Esophagus squamous epithelium (tissue), 5 donors: ENCODE measurements around the gene NR2F6. TPM values are rescaled to one million over a fixed set of nuclear protein-coding genes. Genes with fewer than 3 reads are reported as not detected.

Source experiments
- DNase-seq: peaks from one replicate; lab custom pipeline; 2025; lab: John Stamatoyannopoulos, UW
- H3K27ac ChIP-seq, 4 donors: fragments of 200-600 bp; sonication (generic); one replicate each; pipeline ENCODE4 v1.5.1; 2016 to 2019; ENCODE audit warnings: mild to moderate bottlenecking in 1 of 4
- H3K27me3 ChIP-seq, 4 donors: fragments of 200-600 bp; sonication (generic); 1 replicate in 3 of 4; 2 replicates in 1 of 4; pipeline versions ENCODE4 v1.5.1 to v1.6.0; 2017 to 2021; ENCODE audit warnings: antibody characterized with exemption in 1 of 4
- H3K36me3 ChIP-seq, 3 donors: fragments of 200-600 bp; sonication (generic); one replicate each; pipeline ENCODE4 v1.5.1; 2016 to 2019
- H3K4me1 ChIP-seq, 3 donors: fragments of 200-600 bp; sonication (generic); one replicate each; pipeline ENCODE4 v1.5.1; 2017 to 2019
- H3K4me3 ChIP-seq, 4 donors: fragments of 200-600 bp; sonication (generic); 1 replicate in 3 of 4; 2 replicates in 1 of 4; pipeline ENCODE4 v1.5.1; 2016 to 2019; ENCODE audit warnings: mild to moderate bottlenecking in 2 of 4, moderate library complexity in 1 of 4
- H3K9me3 ChIP-seq, 3 donors: fragments of 200-600 bp; sonication (generic); one replicate each; pipeline ENCODE4 v1.5.1; 2016 to 2019
- POLR2A ChIP-seq, 4 donors: fragments of 450-650 bp; IDR thresholded peaks; one replicate each; pipeline ENCODE4 v1.6.1; 2017; ENCODE audit warnings: antibody characterized with exemption in 4 of 4, mild to moderate bottlenecking in 4 of 4, moderate library complexity in 3 of 4
- WGBS, 2 donors: methylation state at CpG; one replicate each; pipeline ENCODE4 v1.1.5; 2018; 5-methylcytosine and 5-hydroxymethylcytosine counted together
- intact Hi-C: fragments of 100-400 bp; cut with DNase I; formaldehyde crosslinking; loops from one replicate; pipeline ENCODE4 v1.15.0; 2022
- total RNA-seq, 4 donors: library from RNA; depleted of rRNA; stranded (reverse); fragments of >200 nt; gene quantifications; one replicate each; pipeline ENCODE4 v1.1.0, GENCODE V29; 2016
- TF ChIP-seq, protein P1 (sequence below), 6 experiments: fragments of 450-650 bp in 4 of 6; fragments of 200-600 bp in 2 of 6; sonication (generic) in 2 of 6; IDR thresholded peaks; one replicate each; pipeline ENCODE4 v1.5.1; 2016 to 2019; ENCODE audit warnings: antibody characterized with exemption in 6 of 6, mild to moderate bottlenecking in 4 of 6, moderate library complexity in 4 of 6
- donor health status: DM: yes; HTN: yes; CAD: no.

The NR2F6 gene
- total RNA-seq, 4 donors from 2014 or later: 52.8 to 115 (median 82.7) TPM

DNA sequence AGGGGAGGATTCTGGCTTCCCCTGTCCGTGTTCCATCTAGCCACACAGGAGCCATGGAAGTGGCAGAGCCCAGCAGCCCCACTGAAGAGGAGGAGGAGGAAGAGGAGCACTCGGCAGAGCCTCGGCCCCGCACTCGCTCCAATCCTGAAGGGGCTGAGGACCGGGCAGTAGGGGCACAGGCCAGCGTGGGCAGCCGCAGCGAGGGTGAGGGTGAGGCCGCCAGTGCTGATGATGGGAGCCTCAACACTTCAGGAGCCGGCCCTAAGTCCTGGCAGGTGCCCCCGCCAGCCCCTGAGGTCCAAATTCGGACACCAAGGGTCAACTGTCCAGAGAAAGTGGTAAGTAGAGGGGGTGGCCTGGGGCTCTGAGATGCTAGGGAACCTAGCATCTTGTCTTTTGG, 23.0 kb upstream of the NR2F6 start:
- intact Hi-C loops: no loop called here
- TF ChIP-seq POLR2A (IDR thresholded peaks at IDR 0.05): no peak
- TF ChIP-seq, protein P1, sequence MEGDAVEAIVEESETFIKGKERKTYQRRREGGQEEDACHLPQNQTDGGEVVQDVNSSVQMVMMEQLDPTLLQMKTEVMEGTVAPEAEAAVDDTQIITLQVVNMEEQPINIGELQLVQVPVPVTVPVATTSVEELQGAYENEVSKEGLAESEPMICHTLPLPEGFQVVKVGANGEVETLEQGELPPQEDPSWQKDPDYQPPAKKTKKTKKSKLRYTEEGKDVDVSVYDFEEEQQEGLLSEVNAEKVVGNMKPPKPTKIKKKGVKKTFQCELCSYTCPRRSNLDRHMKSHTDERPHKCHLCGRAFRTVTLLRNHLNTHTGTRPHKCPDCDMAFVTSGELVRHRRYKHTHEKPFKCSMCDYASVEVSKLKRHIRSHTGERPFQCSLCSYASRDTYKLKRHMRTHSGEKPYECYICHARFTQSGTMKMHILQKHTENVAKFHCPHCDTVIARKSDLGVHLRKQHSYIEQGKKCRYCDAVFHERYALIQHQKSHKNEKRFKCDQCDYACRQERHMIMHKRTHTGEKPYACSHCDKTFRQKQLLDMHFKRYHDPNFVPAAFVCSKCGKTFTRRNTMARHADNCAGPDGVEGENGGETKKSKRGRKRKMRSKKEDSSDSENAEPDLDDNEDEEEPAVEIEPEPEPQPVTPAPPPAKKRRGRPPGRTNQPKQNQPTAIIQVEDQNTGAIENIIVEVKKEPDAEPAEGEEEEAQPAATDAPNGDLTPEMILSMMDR (IDR thresholded peaks at IDR 0.05): no peak
- H3K36me3 ChIP-seq: peaks cover 5 to 52% (median 23%) of the 10 kb centered on the region in 3 donors
- no peak for DNase-seq
- no peak overlapping the region for H3K27ac ChIP-seq
- no peaks in the 10 kb centered on the region for H3K27me3 ChIP-seq
- no peak overlapping the region for H3K4me3 ChIP-seq
- H3K9me3 ChIP-seq: no peaks in the 10 kb centered on the region
- H3K4me1 ChIP-seq: peaks cover 7 to 25% (median 9%) of the 10 kb centered on the region in 3 donors
- WGBS, 2 donors: 84 to 96% methylated on average over 3 to 4 of the region's 13 CpGs

DNA sequence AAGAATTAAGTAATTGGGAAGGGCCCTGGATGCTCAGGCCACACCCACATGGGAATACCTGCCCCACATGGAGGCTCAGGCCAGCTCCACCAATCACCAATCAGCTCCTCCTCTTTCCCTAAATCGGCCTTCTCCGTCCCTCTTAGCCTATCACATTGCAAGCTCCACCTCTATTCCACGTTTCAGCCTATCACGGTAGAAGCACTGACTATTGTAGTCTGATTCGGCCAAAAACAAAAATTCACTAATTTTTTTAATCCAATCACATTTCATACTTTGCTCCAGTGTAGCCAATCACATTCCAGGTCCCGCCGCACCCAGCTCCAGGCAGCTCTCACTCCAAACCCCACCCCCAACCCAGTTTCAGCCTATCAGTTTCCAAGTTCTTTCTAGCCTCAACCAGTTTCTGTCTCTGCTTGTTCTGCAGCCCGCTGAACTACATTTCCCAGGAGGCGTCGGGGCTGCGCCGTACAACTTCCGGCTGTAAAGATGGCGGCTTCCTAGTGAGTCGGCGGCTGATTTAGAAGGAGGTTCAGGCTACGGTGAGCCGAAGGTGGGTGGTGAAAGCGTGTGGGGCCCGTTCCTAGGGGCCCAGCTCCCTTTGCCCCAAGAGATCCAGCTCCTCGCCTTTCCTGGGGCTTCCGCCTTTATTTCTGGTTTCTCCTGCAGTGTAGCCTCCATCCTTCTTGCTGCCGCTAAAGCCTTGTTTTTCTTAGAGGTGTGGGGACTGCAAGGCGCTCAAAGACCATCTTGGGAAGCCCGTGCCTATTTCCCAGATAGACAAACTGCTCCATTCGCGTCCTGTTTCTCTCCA, 21.5 kb upstream of the NR2F6 start, which contains the start of gene BABAM1:
Gene BABAM1 (plus strand): TSS at position 469 of the 814 bp plus-strand sequence. CDS start 1,364 bp downstream, outside the sequence.
- Histone ChIP-seq H3K27ac (peak within 1 kb of the TSS; percentile 78 to 86 (median 81)), H3K27me3 (no peaks in the 10 kb centered on the region), H3K9me3 (no peaks in the 10 kb centered on the region), H3K4me3 (peak within 1 kb of the TSS; percentile 65 to 89 (median 81)), H3K4me1 (peaks cover 7 to 25% (median 9%) of the 10 kb centered on the region in 3 donors), H3K36me3 (peaks cover 0 to 37% (median 15%) of the 10 kb centered on the region in 3 donors)
- 0 to 2% methylated on average over 19 to 24 of the region's 27 CpGs for WGBS, 2 donors
- intact Hi-C loops: no loop called here
- DNase-seq: peak; percentile 94
- TF ChIP-seq, protein P1 (IDR thresholded peaks at IDR 0.05): peak in 1 of 6 experiments; percentile 19
- peak in 1 of 4 donors; percentile 43 for TF ChIP-seq POLR2A (IDR thresholded peaks at IDR 0.05)

DNA sequence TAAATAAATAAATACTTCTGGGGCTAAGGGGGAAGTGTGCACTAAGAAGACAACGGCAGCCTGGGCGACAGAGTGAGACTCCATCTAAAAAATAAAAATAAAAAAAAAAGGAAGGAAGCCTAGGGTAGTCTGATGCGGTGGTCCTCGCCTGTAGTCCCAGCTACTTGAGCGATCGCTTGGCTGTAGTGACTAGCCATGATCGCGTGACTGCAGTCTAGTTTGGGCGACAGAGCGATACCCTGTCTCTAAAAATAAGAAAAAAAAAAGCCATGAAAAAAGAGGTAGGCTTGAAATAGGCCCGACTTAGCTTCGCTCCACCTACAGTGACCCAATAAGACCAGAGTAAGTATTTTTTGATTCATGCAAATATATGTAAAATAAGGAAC, 20.9 kb upstream of the NR2F6 start:
- WGBS, 2 donors: 66 to 77% methylated on average over 12 of the region's 12 CpGs
- Histone ChIP-seq H3K9me3 (no peaks in the 10 kb centered on the region), H3K4me3 (peak overlapping the region in 2 of 4 donors; percentile 5 to 89), H3K27ac (peak overlapping the region; percentile 78 to 86 (median 81)), H3K36me3 (peaks cover 0 to 31% (median 12%) of the 10 kb centered on the region in 3 donors), H3K4me1 (peaks cover 7 to 25% (median 9%) of the 10 kb centered on the region in 3 donors), H3K27me3 (no peaks in the 10 kb centered on the region)
- no peak for DNase-seq
- intact Hi-C loops: no loop called here
- TF ChIP-seq, protein P1 (IDR thresholded peaks at IDR 0.05): no peak
- TF ChIP-seq POLR2A (IDR thresholded peaks at IDR 0.05): no peak

DNA sequence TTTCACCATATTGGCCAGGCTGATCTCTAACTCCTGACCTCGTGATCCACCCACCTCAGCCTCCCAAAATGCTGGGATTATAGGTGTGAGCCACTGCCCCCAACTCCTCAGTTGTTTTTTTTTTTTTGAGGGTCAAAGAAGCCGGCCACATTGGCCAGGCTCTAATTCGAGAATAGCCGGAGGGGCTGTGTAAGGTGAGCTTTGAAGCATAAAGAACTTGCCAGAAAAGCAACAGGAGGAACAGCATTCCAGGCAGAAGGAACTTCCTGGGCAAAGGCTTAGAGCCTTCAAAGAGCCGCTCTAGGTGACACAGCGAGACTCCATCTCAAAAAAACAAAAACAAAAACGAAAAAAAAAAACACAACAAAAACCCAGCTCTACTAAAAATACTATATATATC, 20.3 kb upstream of the NR2F6 start:
- WGBS, 2 donors: 92 to 98% methylated on average over 4 of the region's 7 CpGs
- no peak for DNase-seq
- no peak overlapping the region for H3K4me3 ChIP-seq
- peaks cover 7 to 26% (median 9%) of the 10 kb centered on the region in 3 donors for H3K4me1 ChIP-seq
- peaks cover 0 to 25% (median 6%) of the 10 kb centered on the region in 3 donors for H3K36me3 ChIP-seq
- intact Hi-C loops: no loop called here
- H3K9me3 ChIP-seq: no peaks in the 10 kb centered on the region
- H3K27me3 ChIP-seq: no peaks in the 10 kb centered on the region
- TF ChIP-seq, protein P1 (IDR thresholded peaks at IDR 0.05): no peak
- TF ChIP-seq POLR2A (IDR thresholded peaks at IDR 0.05): no peak
- H3K27ac ChIP-seq: peak overlapping the region in 2 of 4 donors; percentile 84 to 86

DNA sequence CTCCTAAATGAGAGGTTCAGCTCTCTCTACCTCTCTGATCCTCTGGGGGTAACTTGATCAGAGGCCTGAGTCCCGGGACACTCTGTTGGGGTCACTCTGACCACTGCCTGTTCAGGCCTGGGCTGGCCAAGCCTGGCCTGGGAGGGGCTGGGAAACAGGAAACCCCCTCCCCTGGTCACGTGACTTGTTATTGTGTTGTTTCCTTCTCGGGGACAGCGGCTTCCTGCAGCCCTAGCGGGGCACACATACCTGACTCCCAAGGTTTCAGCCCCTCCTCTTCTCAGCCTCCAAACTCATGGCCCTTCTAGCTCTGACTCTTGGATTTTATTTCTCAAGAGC, 18.9 kb upstream of the NR2F6 start, which contains the start of gene USHBP1:
Gene USHBP1 (minus strand): TSS at position 105 of the 339 bp plus-strand sequence. CDS start 446 bp downstream, outside the sequence.
- peak within 1 kb of the TSS; percentile 24 to 65 (median 58) for H3K27ac ChIP-seq
- peaks cover 0 to 11% (median 6%) of the 10 kb centered on the region in 3 donors for H3K36me3 ChIP-seq
- peaks cover 7 to 32% (median 9%) of the 10 kb centered on the region in 3 donors for H3K4me1 ChIP-seq
- H3K4me3 ChIP-seq: peak within 1 kb of the TSS; percentile 9 to 59 (median 34)
- WGBS, 2 donors: 6 to 50% methylated on average over 2 to 4 of the region's 5 CpGs
- no peaks in the 10 kb centered on the region for H3K27me3 ChIP-seq
- DNase-seq: no peak
- peaks cover 0 to 2% (median 0%) of the 10 kb centered on the region in 3 donors for H3K9me3 ChIP-seq
- intact Hi-C loops: no loop called here
- TF ChIP-seq, protein P1 (IDR thresholded peaks at IDR 0.05): no peak
- no peak for TF ChIP-seq POLR2A (IDR thresholded peaks at IDR 0.05)
